HepG2 (cell line): Measurements from ENCODE around the gene ERCC5. TPM values are rescaled to one million over a fixed set of nuclear protein-coding genes. Genes with fewer than 3 reads are reported as not detected.

Source experiments
- ATAC-seq: fragments of 200-7000 bp; cut with Tn5 transposase; 3 replicates; pipeline ENCODE4 v1.9.1; 2020; ENCODE audit warnings: mild to moderate bottlenecking, moderate library complexity
- BruUV-seq: library from RNA; stranded (reverse); fragments of 400-500 nt; replicated peaks from 2 replicates; lab custom pipeline; 2021; lab: Mats Ljungman, UMichigan
- CTCF ChIA-PET: fragments of 300-600 bp; formaldehyde crosslinking; extraction: SDS; loops from one replicate; lab custom pipeline; 2021; ENCODE audit warnings: low total read pairs, inconsistent platforms, low intra/inter-chr PET ratio; lab: Yijun Ruan, JAX
- POLR2A ChIA-PET: fragments of 350-600 bp; sonication (Branson Sonifier 250); formaldehyde crosslinking; loops from one replicate; lab custom pipeline; 2020; ENCODE audit warnings: antibody characterized with exemption, inconsistent platforms; lab: Yijun Ruan, JAX
- DNase-seq: peaks from one replicate; pipeline ENCODE4 v3.0.0-alpha.2; 2015; ENCODE audit warnings: low spot score
- FAIRE-seq: peaks from 3 replicates; lab custom pipeline; 2011; peaks lifted over from hg19 to GRCh38; lab: Jason Lieb, UNC
- H2AFZ ChIP-seq: one replicate; pipeline ENCODE4 v1.6.1; 2011; ENCODE audit warnings: low read length, inconsistent platforms
- H3K27ac ChIP-seq: fragments of 300-600 bp; 3 replicates; pipeline ENCODE4 v1.8.0; 2011; ENCODE audit warnings: mixed run types, mild to moderate bottlenecking, mixed read lengths, low read length, inconsistent platforms; ENCODE audit not compliant: insufficient read depth; ENCODE audit errors: extremely low read length
- H3K27me3 ChIP-seq, 2 experiments: fragments of 200-600 bp in 1 of 2; 2 replicates in 1 of 2; 3 replicates in 1 of 2; pipeline versions ENCODE4 v1.6.0 to v1.8.0; 2011; ENCODE audit warnings: low read length in 2 of 2, mild to moderate bottlenecking in 2 of 2, moderate library complexity in 2 of 2, inconsistent platforms in 1 of 2; ENCODE audit not compliant: insufficient read depth in 2 of 2, control insufficient read depth in 1 of 2
- H3K36me3 ChIP-seq, 2 experiments: fragments of 200-600 bp in 1 of 2; replicated peaks in 1 of 2; 2 replicates in 1 of 2; 3 replicates in 1 of 2; pipeline versions ENCODE4 v1.5.1 to v1.8.0; 2011; ENCODE audit warnings: low read length in 2 of 2, inconsistent platforms in 1 of 2; ENCODE audit not compliant: insufficient read depth in 2 of 2, control insufficient read depth in 1 of 2
- H3K4me1 ChIP-seq: 2 replicates; pipeline ENCODE4 v1.5.1; 2012; ENCODE audit warnings: low read length, inconsistent platforms; ENCODE audit not compliant: insufficient read depth
- H3K4me2 ChIP-seq: 2 replicates; pipeline ENCODE4 v1.6.0; 2011; ENCODE audit warnings: low read depth, low read length, inconsistent platforms
- H3K4me3 ChIP-seq, 3 experiments: fragments of 200-600 bp in 1 of 3; sonication (generic), shearing (Covaris generic) in 1 of 3; replicated peaks in 1 of 3; 2 replicates each; pipeline ENCODE4 v1.5.1; 2011 to 2016; ENCODE audit warnings: low read length in 3 of 3, inconsistent platforms in 2 of 3, low read depth in 2 of 3, mild to moderate bottlenecking in 2 of 3, control low read depth in 1 of 3, mixed read lengths in 1 of 3; ENCODE audit not compliant: insufficient read depth in 1 of 3
- H3K79me2 ChIP-seq: one replicate; pipeline ENCODE4 v1.6.1; 2011; ENCODE audit warnings: low read length, inconsistent platforms; ENCODE audit not compliant: insufficient read depth
- H3K9ac ChIP-seq: 2 replicates; pipeline ENCODE4 v1.6.0; 2011; ENCODE audit warnings: mild to moderate bottlenecking, low read depth, low read length, inconsistent platforms; ENCODE audit not compliant: insufficient read depth
- H3K9me3 ChIP-seq: 2 replicates; pipeline ENCODE4 v1.5.1; 2012; ENCODE audit warnings: mild to moderate bottlenecking, low read length
- H4K20me1 ChIP-seq: 2 replicates; pipeline ENCODE4 v1.6.0; 2011; ENCODE audit warnings: inconsistent platforms, mild to moderate bottlenecking, low read length, moderate library complexity; ENCODE audit not compliant: insufficient read depth
- ATM ChIP-seq: fragments of 450-650 bp; IDR thresholded peaks from 2 replicates; pipeline ENCODE4 v1.7.1; 2017; ENCODE audit warnings: mild to moderate bottlenecking, borderline replicate concordance
- ESRRA ChIP-seq: sonication (generic); formaldehyde crosslinking; IDR thresholded peaks from 2 replicates; pipeline ENCODE4 v1.5.1; 2020; ENCODE audit warnings: mild to moderate bottlenecking, low read depth, missing genetic modification reagents
- HNF4A ChIP-seq: sonication (generic); formaldehyde crosslinking; IDR thresholded peaks from 2 replicates; pipeline ENCODE4 v1.4.0; 2020; ENCODE audit warnings: missing genetic modification reagents
- JUND ChIP-seq: sonication (generic); formaldehyde crosslinking; IDR thresholded peaks from 2 replicates; pipeline ENCODE4 v1.8.0; 2022; ENCODE audit warnings: mild to moderate bottlenecking, missing genetic modification reagents
- MATR3 ChIP-seq: sonication (generic); formaldehyde crosslinking; IDR thresholded peaks from 2 replicates; pipeline ENCODE4 v1.4.0; 2020; ENCODE audit warnings: missing genetic modification reagents
- RAD21 ChIP-seq: fragments of 450-650 bp; formaldehyde crosslinking; IDR thresholded peaks from 2 replicates; pipeline ENCODE4 v1.5.0; 2020; ENCODE audit warnings: mild to moderate bottlenecking
- REXO4 ChIP-seq: sonication (generic); formaldehyde crosslinking; IDR thresholded peaks from 2 replicates; pipeline ENCODE4 v1.8.0; 2022; ENCODE audit warnings: missing genetic modification reagents, mild to moderate bottlenecking, borderline replicate concordance
- SRY ChIP-seq: sonication (generic); formaldehyde crosslinking; IDR thresholded peaks from 2 replicates; pipeline ENCODE4 v1.8.0; 2022; ENCODE audit warnings: mild to moderate bottlenecking, missing genetic modification reagents
- ZBTB20 ChIP-seq: sonication (generic); formaldehyde crosslinking; IDR thresholded peaks from 2 replicates; pipeline ENCODE4 v1.8.1; 2023; ENCODE audit warnings: missing genetic modification reagents, low read depth, mild to moderate bottlenecking, borderline replicate concordance
- ZNF253 ChIP-seq: sonication (generic); formaldehyde crosslinking; IDR thresholded peaks from 2 replicates; pipeline ENCODE4 v1.8.0; 2022; ENCODE audit warnings: mild to moderate bottlenecking, missing genetic modification reagents, borderline replicate concordance
- ZNF543 ChIP-seq: sonication (generic); formaldehyde crosslinking; IDR thresholded peaks from 2 replicates; pipeline ENCODE4 v1.4.0; 2020; ENCODE audit warnings: mild to moderate bottlenecking, missing genetic modification reagents
- ZNF788 ChIP-seq: sonication (generic); formaldehyde crosslinking; IDR thresholded peaks from 2 replicates; pipeline ENCODE4 v1.5.0; 2020; ENCODE audit warnings: mild to moderate bottlenecking, missing genetic modification reagents, borderline replicate concordance
- WGBS: methylation state at CpG from one replicate; pipeline ENCODE4 v1.1.6; 2017; ENCODE audit warnings: low lambda C conversion rate; 5-methylcytosine and 5-hydroxymethylcytosine counted together
- in situ Hi-C: cut with HindIII; loops from 2 replicates; pipeline ENCODE4 v1.10.0; 2017; ENCODE audit warnings: low pct_unique_long_range_greater_than_20kb; ENCODE audit not compliant: extremely low pct_ligation_motif_present
- intact Hi-C: fragments of 100-400 bp; cut with micrococcal nuclease; formaldehyde crosslinking; loops from one replicate; pipeline ENCODE4 v1.10.0; 2022; ENCODE audit not compliant: unreplicated experiment
- polyA plus RNA-seq, 8 experiments: library from polyadenylated mRNA; depleted of rRNA in 3 of 8; stranded (reverse) in 7 of 8; unstranded in 1 of 8; fragments of >200 nt; fragmentation: Illumina TruSeq in 4 of 8; extraction: Trizol in 4 of 8; gene quantifications; 2 replicates each; pipeline versions ENCODE4 v1.2.1 to v1.2.3, GENCODE V29; 2011 to 2016; ENCODE audit warnings: low read depth in 4 of 8, missing spikeins in 1 of 8, mixed read lengths in 1 of 8; ENCODE audit not compliant: insufficient read depth in 1 of 8
- total RNA-seq, 5 experiments: library from RNA; depleted of rRNA; stranded (reverse); fragments of >200 nt; fragmentation: Illumina TruSeq; extraction: Trizol; gene quantifications; 2 replicates each; pipeline ENCODE4 v1.2.3, GENCODE V29; 2016; ENCODE audit warnings: low read depth in 1 of 5
- TF ChIP-seq, protein P1 (sequence below): IDR thresholded peaks from 2 replicates; pipeline ENCODE4 v1.6.1; 2016; ENCODE audit warnings: missing compliant biosample characterization, missing genetic modification reagents, borderline replicate concordance
- TF ChIP-seq, protein P2 (sequence below): IDR thresholded peaks from 2 replicates; pipeline ENCODE4 v1.6.1; 2016; ENCODE audit warnings: mild to moderate bottlenecking
- TF ChIP-seq, protein P3 (sequence below): sonication (generic); formaldehyde crosslinking; IDR thresholded peaks from 2 replicates; pipeline ENCODE4 v1.8.0; 2022; ENCODE audit warnings: mild to moderate bottlenecking, missing genetic modification reagents, borderline replicate concordance
- TF ChIP-seq, protein P4 (sequence below): sonication (generic); formaldehyde crosslinking; IDR thresholded peaks from 2 replicates; pipeline ENCODE4 v1.4.0; 2020; ENCODE audit warnings: missing genetic modification reagents
- TF ChIP-seq, protein P5 (sequence below): sonication (generic); formaldehyde crosslinking; IDR thresholded peaks from 2 replicates; pipeline ENCODE4 v1.8.0; 2022; ENCODE audit warnings: mild to moderate bottlenecking, missing genetic modification reagents; ENCODE audit not compliant: insufficient replicate concordance

The ERCC5 gene
- total and polyA plus RNA-seq, 2 of the 13 experiments (the other 11 are each of a cell fraction or from before 2014, with no cell fraction given): 12.9 to 35.5 TPM

DNA sequence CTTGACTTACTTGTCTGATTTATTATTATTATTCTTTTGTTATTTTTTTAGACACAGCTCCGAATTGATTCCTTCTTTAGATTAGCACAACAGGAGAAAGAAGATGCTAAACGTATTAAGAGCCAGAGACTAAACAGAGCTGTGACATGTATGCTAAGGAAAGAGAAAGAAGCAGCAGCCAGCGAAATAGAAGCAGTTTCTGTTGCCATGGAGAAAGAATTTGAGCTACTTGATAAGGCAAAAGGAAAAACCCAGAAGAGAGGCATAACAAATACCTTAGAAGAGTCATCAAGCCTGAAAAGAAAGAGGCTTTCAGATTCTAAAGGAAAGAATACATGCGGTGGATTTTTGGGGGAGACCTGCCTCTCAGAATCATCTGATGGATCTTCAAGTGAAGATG is 29.4 kb downstream of the ERCC5 start:
- no TSS peak for BruUV-seq
- H3K27ac ChIP-seq: no peak overlapping the region
- no peak overlapping the region for H3K9ac ChIP-seq
- peaks cover 8 to 42% of the 10 kb centered on the region in 2 experiments; a peak in 4 of 5 replicates for H3K36me3 ChIP-seq
- H3K4me2 ChIP-seq: no peak overlapping the region
- peaks cover 5% of the 10 kb centered on the region; the same call in 1 of the 2 replicates for H4K20me1 ChIP-seq
- ATAC-seq (no peak), FAIRE-seq (no peak), DNase-seq (no peak)
- POLR2A ChIA-PET: no interaction called here
- no peaks in the 10 kb centered on the region for H3K79me2 ChIP-seq
- no peak overlapping the region for H2AFZ ChIP-seq
- H3K27me3 ChIP-seq: no peaks in the 10 kb centered on the region
- in situ Hi-C loops (no loop called here), intact Hi-C loops (no loop called here)
- no peak overlapping the region for H3K4me3 ChIP-seq
- 95% methylated on average over 4 of the region's 4 CpGs for WGBS
- no peaks in the 10 kb centered on the region for H3K9me3 ChIP-seq
- CTCF ChIA-PET: no interaction called here
- peaks cover 7% of the 10 kb centered on the region; the same call in 1 of the 2 replicates for H3K4me1 ChIP-seq
- TF ChIP-seq SRY (CRISPR knock-in tag) (no peak), REXO4 (CRISPR knock-in tag) (no peak), ATM (no peak), HNF4A (CRISPR knock-in tag) (no peak), JUND (no peak), MATR3 (CRISPR knock-in tag) (no peak), RAD21 (CRISPR knock-in tag) (no peak), ZBTB20 (no peak), ZNF543 (CRISPR knock-in tag) (no peak), ZNF253 (CRISPR knock-in tag) (no peak), ZNF788 (CRISPR knock-in tag) (no peak), ESRRA (CRISPR knock-in tag) (no peak)
- TF ChIP-seq, protein P1, sequence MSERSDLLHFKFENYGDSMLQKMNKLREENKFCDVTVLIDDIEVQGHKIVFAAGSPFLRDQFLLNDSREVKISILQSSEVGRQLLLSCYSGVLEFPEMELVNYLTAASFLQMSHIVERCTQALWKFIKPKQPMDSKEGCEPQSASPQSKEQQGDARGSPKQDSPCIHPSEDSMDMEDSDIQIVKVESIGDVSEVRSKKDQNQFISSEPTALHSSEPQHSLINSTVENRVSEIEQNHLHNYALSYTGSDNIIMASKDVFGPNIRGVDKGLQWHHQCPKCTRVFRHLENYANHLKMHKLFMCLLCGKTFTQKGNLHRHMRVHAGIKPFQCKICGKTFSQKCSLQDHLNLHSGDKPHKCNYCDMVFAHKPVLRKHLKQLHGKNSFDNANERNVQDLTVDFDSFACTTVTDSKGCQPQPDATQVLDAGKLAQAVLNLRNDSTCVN (CRISPR knock-in tag): no peak
- TF ChIP-seq, protein P2, sequence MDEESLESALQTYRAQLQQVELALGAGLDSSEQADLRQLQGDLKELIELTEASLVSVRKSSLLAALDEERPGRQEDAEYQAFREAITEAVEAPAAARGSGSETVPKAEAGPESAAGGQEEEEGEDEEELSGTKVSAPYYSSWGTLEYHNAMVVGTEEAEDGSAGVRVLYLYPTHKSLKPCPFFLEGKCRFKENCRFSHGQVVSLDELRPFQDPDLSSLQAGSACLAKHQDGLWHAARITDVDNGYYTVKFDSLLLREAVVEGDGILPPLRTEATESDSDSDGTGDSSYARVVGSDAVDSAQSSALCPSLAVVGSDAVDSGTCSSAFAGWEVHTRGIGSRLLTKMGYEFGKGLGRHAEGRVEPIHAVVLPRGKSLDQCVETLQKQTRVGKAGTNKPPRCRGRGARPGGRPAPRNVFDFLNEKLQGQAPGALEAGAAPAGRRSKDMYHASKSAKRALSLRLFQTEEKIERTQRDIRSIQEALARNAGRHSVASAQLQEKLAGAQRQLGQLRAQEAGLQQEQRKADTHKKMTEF (CRISPR knock-in tag): no peak
- TF ChIP-seq, protein P3, sequence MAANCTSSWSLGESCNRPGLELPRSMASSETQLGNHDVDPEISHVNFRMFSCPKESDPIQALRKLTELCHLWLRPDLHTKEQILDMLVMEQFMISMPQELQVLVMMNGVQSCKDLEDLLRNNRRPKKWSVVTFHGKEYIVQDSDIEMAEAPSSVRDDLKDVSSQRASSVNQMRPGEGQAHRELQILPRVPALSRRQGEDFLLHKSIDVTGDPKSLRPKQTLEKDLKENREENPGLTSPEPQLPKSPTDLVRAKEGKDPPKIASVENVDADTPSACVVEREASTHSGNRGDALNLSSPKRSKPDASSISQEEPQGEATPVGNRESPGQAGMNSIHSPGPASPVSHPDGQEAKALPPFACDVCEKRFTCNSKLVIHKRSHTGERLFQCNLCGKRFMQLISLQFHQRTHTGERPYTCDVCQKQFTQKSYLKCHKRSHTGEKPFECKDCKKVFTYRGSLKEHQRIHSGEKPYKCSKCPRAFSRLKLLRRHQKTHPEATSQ (CRISPR knock-in tag): no peak
- TF ChIP-seq, protein P4, sequence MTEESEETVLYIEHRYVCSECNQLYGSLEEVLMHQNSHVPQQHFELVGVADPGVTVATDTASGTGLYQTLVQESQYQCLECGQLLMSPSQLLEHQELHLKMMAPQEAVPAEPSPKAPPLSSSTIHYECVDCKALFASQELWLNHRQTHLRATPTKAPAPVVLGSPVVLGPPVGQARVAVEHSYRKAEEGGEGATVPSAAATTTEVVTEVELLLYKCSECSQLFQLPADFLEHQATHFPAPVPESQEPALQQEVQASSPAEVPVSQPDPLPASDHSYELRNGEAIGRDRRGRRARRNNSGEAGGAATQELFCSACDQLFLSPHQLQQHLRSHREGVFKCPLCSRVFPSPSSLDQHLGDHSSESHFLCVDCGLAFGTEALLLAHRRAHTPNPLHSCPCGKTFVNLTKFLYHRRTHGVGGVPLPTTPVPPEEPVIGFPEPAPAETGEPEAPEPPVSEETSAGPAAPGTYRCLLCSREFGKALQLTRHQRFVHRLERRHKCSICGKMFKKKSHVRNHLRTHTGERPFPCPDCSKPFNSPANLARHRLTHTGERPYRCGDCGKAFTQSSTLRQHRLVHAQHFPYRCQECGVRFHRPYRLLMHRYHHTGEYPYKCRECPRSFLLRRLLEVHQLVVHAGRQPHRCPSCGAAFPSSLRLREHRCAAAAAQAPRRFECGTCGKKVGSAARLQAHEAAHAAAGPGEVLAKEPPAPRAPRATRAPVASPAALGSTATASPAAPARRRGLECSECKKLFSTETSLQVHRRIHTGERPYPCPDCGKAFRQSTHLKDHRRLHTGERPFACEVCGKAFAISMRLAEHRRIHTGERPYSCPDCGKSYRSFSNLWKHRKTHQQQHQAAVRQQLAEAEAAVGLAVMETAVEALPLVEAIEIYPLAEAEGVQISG: no peak
- TF ChIP-seq, protein P5, sequence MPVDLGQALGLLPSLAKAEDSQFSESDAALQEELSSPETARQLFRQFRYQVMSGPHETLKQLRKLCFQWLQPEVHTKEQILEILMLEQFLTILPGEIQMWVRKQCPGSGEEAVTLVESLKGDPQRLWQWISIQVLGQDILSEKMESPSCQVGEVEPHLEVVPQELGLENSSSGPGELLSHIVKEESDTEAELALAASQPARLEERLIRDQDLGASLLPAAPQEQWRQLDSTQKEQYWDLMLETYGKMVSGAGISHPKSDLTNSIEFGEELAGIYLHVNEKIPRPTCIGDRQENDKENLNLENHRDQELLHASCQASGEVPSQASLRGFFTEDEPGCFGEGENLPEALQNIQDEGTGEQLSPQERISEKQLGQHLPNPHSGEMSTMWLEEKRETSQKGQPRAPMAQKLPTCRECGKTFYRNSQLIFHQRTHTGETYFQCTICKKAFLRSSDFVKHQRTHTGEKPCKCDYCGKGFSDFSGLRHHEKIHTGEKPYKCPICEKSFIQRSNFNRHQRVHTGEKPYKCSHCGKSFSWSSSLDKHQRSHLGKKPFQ: no peak
